Activated CD4-positive, alpha-beta T cell treated with anti-CD3 and anti-CD28 coated beads, Interleukin-2, amount 10 ng/mL, durations not matched to agents 24 days and 14 days (primary cell): ENCODE measurements around the gene HOXD3. TPM values are rescaled to one million over a fixed set of nuclear protein-coding genes. Genes with fewer than 3 reads are reported as not detected.

Source experiments
- DNase-seq: peaks from one replicate; pipeline ENCODE4 v3.0.0; 2022
- H3K27ac Mint-ChIP-seq: one replicate; pipeline ENCODE4 v1.8.0; 2022; ENCODE audit warnings: mild to moderate bottlenecking, mixed read lengths
- H3K27me3 Mint-ChIP-seq: one replicate; pipeline ENCODE4 v1.8.0; 2022; ENCODE audit warnings: mixed read lengths
- H3K36me3 Mint-ChIP-seq: one replicate; pipeline ENCODE4 v1.8.0; 2022; ENCODE audit warnings: low read depth, mild to moderate bottlenecking, mixed read lengths
- H3K4me1 Mint-ChIP-seq: one replicate; pipeline ENCODE4 v1.8.0; 2021; ENCODE audit warnings: mixed read lengths
- H3K4me3 Mint-ChIP-seq: one replicate; pipeline ENCODE4 v1.8.0; 2022; ENCODE audit warnings: mild to moderate bottlenecking, moderate library complexity, mixed read lengths
- H3K9me3 Mint-ChIP-seq: one replicate; pipeline ENCODE4 v1.8.0; 2021; ENCODE audit warnings: mixed read lengths
- intact Hi-C: fragments of 100-400 bp; cut with micrococcal nuclease; formaldehyde crosslinking; loops from one replicate; pipeline ENCODE4 v1.15.1; 2023
- total RNA-seq: library from RNA; stranded (reverse); gene quantifications from 2 replicates; pipeline ENCODE4 v1.2.3, GENCODE V29; 2022

The HOXD3 gene
- total RNA-seq, 1 donor from 2014 or later, result not detected

DNA sequence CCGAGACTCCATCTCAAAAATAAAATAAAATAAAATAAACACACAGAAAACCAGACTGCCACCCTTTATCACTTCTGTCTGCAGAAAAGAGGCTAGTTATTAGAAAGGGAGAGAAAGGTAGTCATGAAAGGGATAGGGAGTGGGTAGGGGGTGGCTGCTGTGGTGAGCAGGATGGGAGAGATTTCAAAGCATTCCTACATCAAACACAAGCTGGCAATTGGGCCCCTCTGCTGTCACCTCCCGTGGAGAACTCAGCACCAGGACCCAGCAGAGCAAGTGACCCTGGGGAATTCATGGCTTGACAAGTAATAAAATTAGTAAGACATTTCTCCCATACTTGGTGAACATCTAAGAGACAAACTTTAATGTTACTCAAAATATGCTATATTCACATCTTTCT is 27.6 kb downstream of the HOXD3 start:
- Mint-ChIP-seq H3K4me3 (no peak overlapping the region), H3K36me3 (no peaks in the 10 kb centered on the region), H3K27me3 (peaks cover 66% of the 10 kb centered on the region), H3K4me1 (peaks cover 9% of the 10 kb centered on the region), H3K9me3 (peaks cover 3% of the 10 kb centered on the region), H3K27ac (no peak overlapping the region)
- intact Hi-C loops, result no loop called here
- DNase-seq, result no peak

GRCh38 chr2:176186024-176186423 is 28.9 kb downstream of the HOXD3 start:
- H3K36me3 Mint-ChIP-seq, result no peaks in the 10 kb centered on the region
- intact Hi-C loops, result no loop called here
- H3K4me1 Mint-ChIP-seq, result peaks cover 12% of the 10 kb centered on the region
- DNase-seq, result no peak
- H3K4me3 Mint-ChIP-seq, result no peak overlapping the region
- H3K27ac Mint-ChIP-seq, result no peak overlapping the region
- peaks cover 3% of the 10 kb centered on the region for H3K9me3 Mint-ChIP-seq
- H3K27me3 Mint-ChIP-seq, result peaks cover 65% of the 10 kb centered on the region

DNA sequence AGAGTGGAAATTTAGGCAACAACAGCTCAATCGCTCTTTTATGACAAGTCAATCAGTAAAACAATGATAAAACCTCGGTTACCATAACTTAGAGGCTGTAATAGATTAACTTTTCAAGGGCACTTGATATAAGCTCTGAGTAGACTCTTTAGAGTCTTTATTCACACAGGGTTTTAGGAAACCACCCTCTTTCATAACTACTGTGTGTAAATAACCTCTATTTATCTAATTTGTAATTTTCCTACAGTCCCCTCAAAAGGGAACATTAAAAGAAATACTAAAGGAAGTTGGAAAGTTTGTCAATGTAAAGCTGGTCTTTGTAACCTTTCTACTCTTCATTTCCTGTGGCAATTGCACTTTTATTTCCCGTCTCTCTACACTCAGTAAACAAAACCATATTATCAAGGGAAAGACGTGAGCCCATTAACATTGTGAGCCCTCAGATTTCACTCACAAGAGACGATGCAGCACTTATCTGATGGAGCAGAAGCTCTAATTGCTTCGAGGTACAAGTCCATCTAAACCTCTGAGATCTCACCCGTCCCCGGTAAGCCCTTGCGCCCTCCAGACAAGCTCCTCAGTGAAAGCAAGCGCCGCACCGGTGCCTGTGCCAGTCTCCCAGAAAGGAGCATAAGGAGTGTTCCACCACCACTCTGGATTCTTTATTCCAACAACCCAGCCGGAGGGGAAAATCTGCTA is 30.2 kb downstream of the HOXD3 start:
- peak; percentile 62 for DNase-seq
- Mint-ChIP-seq H3K27ac (no peak overlapping the region), H3K4me1 (peaks cover 12% of the 10 kb centered on the region), H3K9me3 (peaks cover 3% of the 10 kb centered on the region), H3K4me3 (peak overlapping the region; percentile 79), H3K27me3 (peaks cover 71% of the 10 kb centered on the region), H3K36me3 (no peaks in the 10 kb centered on the region)
- intact Hi-C loops, result loop anchor here (1.0 kb wide), 1 partner anchor 8 kb away; no protein-coding TSS in a partner anchor

- peak; percentile 60 for DNase-seq
- Mint-ChIP-seq H3K4me3 (peak within 1 kb of the TSS; percentile 79), H3K4me1 (peaks cover 12% of the 10 kb centered on the region), H3K36me3 (no peaks in the 10 kb centered on the region), H3K27me3 (peaks cover 71% of the 10 kb centered on the region), H3K27ac (no peak within 1 kb of the TSS), H3K9me3 (peaks cover 3% of the 10 kb centered on the region)
- intact Hi-C loops, result loop anchor here (1.0 to 2.0 kb wide), 2 partner anchors 9 to 13 kb away; no protein-coding TSS in a partner anchor
These were observed 31.0 kb downstream of the HOXD3 start, which contains the start of gene HOXD1 for GRCh38 chr2:176187899-176188773. Gene HOXD1 (plus strand): TSS chr2:176188668. CDS start chr2:176188802, 134 bp downstream.

GRCh38 chr2:176188774-176189680 is 31.9 kb downstream of the HOXD3 start:
- Mint-ChIP-seq H3K27me3 (peaks cover 68% of the 10 kb centered on the region), H3K9me3 (peaks cover 3% of the 10 kb centered on the region), H3K27ac (no peak overlapping the region), H3K4me3 (peak overlapping the region; percentile 58), H3K36me3 (no peaks in the 10 kb centered on the region), H3K4me1 (peaks cover 12% of the 10 kb centered on the region)
- peak; percentile 63 for DNase-seq
- intact Hi-C loops, result loop anchor here (2.0 kb wide), 1 partner anchor 14 kb away; no protein-coding TSS in a partner anchor

DNA sequence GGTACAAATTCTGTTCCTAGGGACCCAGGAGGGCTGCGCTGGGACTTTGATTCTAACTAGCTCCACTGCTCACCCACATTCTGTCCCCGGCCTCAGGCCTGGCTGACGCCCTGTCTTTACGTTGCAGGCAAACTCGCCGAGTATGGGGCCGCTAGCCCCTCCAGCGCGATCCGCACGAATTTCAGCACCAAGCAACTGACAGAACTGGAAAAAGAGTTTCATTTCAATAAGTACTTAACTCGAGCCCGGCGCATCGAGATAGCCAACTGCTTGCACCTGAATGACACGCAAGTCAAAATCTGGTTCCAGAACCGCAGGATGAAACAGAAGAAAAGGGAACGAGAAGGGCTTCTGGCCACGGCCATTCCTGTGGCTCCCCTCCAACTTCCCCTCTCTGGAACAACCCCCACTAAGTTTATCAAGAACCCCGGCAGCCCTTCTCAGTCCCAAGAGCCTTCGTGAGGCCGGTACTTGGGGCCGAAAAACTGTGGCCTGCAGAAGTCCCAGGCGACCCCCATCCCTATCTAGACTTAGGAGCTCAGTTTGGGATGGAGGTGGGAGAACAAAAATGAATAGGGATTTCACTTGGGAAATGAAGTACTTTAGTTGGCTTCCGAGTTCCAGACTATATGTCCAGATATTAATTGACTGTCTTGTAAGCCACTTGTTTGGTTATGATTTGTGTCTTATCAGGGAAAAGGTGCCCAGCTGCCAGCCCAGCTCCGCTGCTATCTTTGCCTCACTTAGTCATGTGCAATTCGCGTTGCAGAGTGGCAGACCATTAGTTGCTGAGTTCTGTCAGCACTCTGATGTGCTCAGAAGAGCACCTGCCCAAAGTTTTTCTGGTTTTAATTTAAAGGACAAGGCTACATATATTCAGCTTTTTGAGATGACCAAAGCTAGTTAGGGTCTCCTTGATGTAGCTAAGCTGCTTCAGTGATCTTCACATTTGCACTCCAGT is 32.9 kb downstream of the HOXD3 start:
- Mint-ChIP-seq H3K9me3 (peaks cover 3% of the 10 kb centered on the region), H3K4me1 (peaks cover 12% of the 10 kb centered on the region), H3K4me3 (peak overlapping the region; percentile 58), H3K27ac (no peak overlapping the region), H3K27me3 (peaks cover 69% of the 10 kb centered on the region), H3K36me3 (no peaks in the 10 kb centered on the region)
- DNase-seq, result no peak
- intact Hi-C loops, result loop anchor here (2.0 kb wide), 1 partner anchor 15 kb away; no protein-coding TSS in a partner anchor

DNA sequence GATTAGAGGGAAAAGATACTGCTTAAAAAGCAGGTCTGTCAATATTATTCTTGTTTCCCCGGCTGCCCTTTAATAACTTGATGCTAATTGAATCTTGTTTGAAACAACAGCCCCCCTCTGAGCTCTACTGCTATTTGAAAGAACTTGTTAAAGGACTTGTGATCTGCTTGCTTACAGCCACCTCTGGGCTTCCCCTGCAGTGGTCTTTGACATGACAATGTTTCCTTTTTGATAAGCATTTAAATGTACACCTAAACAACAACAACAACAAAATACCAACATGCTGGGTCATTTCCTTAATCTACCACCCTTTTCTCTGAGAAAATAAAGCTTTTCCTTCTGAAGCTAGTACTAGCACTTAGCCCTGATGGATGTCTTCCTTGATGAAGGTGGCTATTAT is 35.2 kb downstream of the HOXD3 start:
- intact Hi-C loops, result no loop called here
- no peak overlapping the region for H3K27ac Mint-ChIP-seq
- no peaks in the 10 kb centered on the region for H3K9me3 Mint-ChIP-seq
- H3K4me1 Mint-ChIP-seq, result peaks cover 12% of the 10 kb centered on the region
- peaks cover 59% of the 10 kb centered on the region for H3K27me3 Mint-ChIP-seq
- no peak for DNase-seq
- H3K36me3 Mint-ChIP-seq, result no peaks in the 10 kb centered on the region
- H3K4me3 Mint-ChIP-seq, result no peak overlapping the region

DNA sequence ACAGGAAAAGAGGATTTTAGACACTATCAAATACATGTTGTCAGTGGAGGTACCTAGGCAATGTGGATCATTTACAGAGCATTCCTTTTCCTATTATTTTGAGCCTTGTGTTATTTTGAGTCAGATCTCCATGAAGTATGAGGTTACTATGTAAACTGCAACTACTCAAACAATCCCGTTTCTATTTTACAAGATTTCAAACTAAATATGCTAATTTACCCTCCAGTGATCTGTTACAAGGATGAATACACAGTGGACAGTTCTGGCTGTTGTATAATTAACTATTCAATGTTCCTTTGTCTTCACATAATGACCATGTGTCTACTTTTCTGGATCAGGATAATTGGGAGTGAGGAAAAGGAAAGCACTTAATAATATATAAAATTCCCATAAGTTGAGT is 35.9 kb downstream of the HOXD3 start:
- H3K4me3 Mint-ChIP-seq, result no peak overlapping the region
- peaks cover 56% of the 10 kb centered on the region for H3K27me3 Mint-ChIP-seq
- H3K4me1 Mint-ChIP-seq, result peaks cover 6% of the 10 kb centered on the region
- intact Hi-C loops, result no loop called here
- no peak overlapping the region for H3K27ac Mint-ChIP-seq
- DNase-seq, result no peak
- no peaks in the 10 kb centered on the region for H3K9me3 Mint-ChIP-seq
- H3K36me3 Mint-ChIP-seq, result no peaks in the 10 kb centered on the region

GRCh38 chr2:176199902-176200301 is 42.8 kb downstream of the HOXD3 start:
- H3K4me3 Mint-ChIP-seq, result no peak overlapping the region
- no peaks in the 10 kb centered on the region for H3K9me3 Mint-ChIP-seq
- no peaks in the 10 kb centered on the region for H3K4me1 Mint-ChIP-seq
- no peak overlapping the region for H3K27ac Mint-ChIP-seq
- no peak for DNase-seq
- peaks cover 25% of the 10 kb centered on the region for H3K27me3 Mint-ChIP-seq
- H3K36me3 Mint-ChIP-seq, result no peaks in the 10 kb centered on the region
- intact Hi-C loops, result no loop called here

- Mint-ChIP-seq H3K9me3 (no peaks in the 10 kb centered on the region), H3K27ac (no peak overlapping the region), H3K36me3 (no peaks in the 10 kb centered on the region), H3K4me3 (no peak overlapping the region), H3K27me3 (peaks cover 23% of the 10 kb centered on the region), H3K4me1 (no peaks in the 10 kb centered on the region)
- DNase-seq, result no peak
- intact Hi-C loops, result no loop called here
These were observed 43.9 kb downstream of the HOXD3 start for GRCh38 chr2:176200971-176201370.

DNA sequence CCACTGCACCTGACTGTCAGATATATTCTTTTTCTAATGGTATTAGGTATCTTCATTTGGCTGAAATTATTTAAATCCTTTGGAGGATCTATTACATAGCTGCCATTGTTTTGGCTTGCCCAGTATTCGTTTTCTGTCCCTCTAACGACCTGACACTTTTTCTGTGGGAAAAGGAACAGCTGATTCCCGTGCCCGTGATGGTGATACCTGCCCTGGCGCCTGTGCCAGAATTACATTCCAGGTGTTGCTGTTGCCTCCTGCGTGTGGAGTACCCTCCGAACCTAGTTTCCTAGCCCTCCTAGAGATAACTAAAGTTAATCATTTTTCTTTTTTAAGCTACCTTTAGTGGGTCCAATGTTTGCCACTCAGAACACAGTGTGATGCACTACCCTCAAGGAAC is 45.4 kb downstream of the HOXD3 start:
- H3K27ac Mint-ChIP-seq, result no peak overlapping the region
- peaks cover 16% of the 10 kb centered on the region for H3K27me3 Mint-ChIP-seq
- H3K4me1 Mint-ChIP-seq, result no peaks in the 10 kb centered on the region
- H3K4me3 Mint-ChIP-seq, result no peak overlapping the region
- H3K9me3 Mint-ChIP-seq, result no peaks in the 10 kb centered on the region
- H3K36me3 Mint-ChIP-seq, result no peaks in the 10 kb centered on the region
- intact Hi-C loops, result no loop called here
- no peak for DNase-seq

- Mint-ChIP-seq H3K4me1 (no peaks in the 10 kb centered on the region), H3K27ac (no peak overlapping the region), H3K27me3 (peaks cover 9% of the 10 kb centered on the region), H3K36me3 (no peaks in the 10 kb centered on the region), H3K9me3 (no peaks in the 10 kb centered on the region), H3K4me3 (no peak overlapping the region)
- intact Hi-C loops, result no loop called here
- no peak for DNase-seq
These were observed 48.0 kb downstream of the HOXD3 start for GRCh38 chr2:176205126-176205525.
